ENCODE results near the gene NAT9. TPM values are rescaled to one million over a fixed set of nuclear protein-coding genes. Genes with fewer than 3 reads are reported as not detected.
A peak's percentile ranks its signal among the peaks of the same experiment; 100 is the strongest.

Gene NAT9, protein sequence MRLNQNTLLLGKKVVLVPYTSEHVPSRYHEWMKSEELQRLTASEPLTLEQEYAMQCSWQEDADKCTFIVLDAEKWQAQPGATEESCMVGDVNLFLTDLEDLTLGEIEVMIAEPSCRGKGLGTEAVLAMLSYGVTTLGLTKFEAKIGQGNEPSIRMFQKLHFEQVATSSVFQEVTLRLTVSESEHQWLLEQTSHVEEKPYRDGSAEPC
- 10 to 100 TPM; 15.1 to 35.9 (median 24.2) TPM for total RNA-seq

DNA sequence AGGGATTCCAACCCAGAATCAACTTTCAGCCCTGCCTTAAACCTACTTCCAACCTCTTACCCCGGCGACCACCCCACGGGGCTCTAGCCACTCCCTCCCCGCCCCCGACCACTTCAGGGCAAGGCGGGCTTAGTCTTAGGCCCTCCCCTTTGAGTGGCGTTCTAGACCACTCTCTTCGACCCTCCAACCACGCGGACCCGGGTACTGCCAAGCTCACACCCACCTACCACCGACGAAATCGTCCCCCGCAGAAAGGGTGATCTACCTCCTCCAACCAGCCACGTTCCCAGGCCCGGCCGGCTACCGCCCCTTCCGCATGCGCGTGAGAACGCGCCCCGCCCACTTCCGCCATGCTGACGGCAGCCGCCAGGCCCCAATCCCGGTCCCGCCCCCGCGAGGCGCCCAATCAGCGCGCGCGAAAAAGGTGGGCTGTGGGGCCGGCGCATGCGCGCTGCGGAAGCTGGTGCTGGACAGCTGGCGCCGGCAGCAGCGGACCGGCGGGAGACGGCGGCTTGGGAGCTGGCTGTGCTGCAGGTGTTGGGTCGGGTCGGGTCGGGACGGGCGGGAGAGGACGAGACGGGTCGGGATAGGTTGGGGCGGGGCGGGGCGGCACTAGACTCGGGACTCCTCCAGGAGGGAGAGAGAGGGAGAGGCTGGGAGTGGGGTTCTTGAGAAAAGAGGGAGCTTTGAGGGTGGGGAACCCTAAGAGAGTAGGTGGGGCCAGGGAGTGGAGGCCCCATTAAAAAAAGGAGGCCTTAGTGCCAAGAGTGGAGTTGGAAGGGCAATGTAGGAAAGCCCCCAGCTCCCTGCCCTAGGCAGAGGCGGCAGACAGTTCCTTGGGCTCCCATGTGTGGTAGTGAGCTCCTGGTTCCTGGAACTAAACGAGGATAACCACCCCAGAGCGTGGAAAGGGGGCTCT is at the start of gene NAT9:
Gene NAT9, minus strand, starts transcription at position 302 of the 919 bp plus-strand sequence. CDS start 647 bp downstream, outside the sequence.
- peak; percentile 86 for ATAC-seq (ENCODE audit: low FRiP score)
- TF ChIP-seq, protein P1, sequence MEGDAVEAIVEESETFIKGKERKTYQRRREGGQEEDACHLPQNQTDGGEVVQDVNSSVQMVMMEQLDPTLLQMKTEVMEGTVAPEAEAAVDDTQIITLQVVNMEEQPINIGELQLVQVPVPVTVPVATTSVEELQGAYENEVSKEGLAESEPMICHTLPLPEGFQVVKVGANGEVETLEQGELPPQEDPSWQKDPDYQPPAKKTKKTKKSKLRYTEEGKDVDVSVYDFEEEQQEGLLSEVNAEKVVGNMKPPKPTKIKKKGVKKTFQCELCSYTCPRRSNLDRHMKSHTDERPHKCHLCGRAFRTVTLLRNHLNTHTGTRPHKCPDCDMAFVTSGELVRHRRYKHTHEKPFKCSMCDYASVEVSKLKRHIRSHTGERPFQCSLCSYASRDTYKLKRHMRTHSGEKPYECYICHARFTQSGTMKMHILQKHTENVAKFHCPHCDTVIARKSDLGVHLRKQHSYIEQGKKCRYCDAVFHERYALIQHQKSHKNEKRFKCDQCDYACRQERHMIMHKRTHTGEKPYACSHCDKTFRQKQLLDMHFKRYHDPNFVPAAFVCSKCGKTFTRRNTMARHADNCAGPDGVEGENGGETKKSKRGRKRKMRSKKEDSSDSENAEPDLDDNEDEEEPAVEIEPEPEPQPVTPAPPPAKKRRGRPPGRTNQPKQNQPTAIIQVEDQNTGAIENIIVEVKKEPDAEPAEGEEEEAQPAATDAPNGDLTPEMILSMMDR (IDR thresholded peaks at IDR 0.05): no peak
- peak; percentile 95 for DNase-seq (ENCODE audit: low spot score)

DNA sequence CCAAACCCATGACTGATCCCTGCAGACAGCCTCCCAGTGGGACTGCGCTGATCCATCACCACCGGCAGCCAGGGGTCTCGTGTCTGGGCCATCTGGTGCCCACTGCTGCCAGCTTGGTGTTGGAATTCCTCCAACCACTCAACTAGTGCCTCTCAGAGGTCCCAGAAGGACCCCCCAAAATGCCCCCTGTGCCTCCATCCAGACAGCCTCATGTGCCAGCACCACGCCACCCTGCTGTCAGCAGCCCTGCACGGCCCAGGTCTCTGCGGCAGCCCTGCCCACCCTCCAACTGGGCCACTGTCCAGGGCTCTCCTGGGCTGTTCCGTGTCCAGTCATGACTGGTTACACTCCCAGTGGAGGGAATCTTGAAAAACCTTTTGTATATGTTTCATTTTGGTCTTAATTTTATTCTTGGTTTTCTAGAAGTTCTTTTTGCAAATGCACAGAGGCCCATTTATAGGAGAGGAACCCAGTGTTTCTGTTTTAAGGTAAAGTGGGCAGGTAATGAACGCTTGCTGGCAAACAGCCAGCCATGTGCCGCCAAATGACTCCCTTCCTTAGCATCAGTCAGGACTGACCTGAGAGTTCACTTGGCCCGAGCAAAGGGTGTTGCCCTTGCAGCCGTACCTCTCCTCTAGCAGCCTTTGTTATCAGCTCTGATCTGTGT is 48.9 kb upstream of the NAT9 start:
- TF ChIP-seq, protein P1 (IDR thresholded peaks at IDR 0.05): no peak
- ATAC-seq (ENCODE audit: low FRiP score): no peak
- no peak for DNase-seq (ENCODE audit: low spot score)

DNA sequence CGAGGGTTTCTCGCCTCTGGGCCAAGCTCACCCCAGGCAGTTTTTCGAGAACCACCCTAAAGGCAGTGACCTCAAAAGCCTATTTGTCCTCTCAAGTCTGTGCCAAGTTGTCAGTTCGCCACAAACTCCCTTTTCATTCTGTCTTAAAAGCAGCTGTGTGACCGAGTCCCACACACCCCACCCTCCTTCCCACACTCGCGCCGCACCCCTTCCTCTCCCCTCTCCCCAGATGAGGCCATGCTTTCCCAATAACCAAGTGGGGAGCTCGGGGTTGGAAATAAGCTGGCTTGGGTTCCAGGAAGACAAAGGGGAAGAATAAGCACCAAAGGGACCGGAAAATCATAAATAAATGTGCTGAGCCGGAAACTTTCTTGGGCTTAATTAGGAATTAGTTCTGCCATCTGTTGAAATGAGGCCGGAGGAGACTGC is 46.8 kb upstream of the NAT9 start:
- TF ChIP-seq, protein P1 (IDR thresholded peaks at IDR 0.05): no peak
- no peak for ATAC-seq (ENCODE audit: low FRiP score)
- DNase-seq (ENCODE audit: low spot score): no peak

DNA sequence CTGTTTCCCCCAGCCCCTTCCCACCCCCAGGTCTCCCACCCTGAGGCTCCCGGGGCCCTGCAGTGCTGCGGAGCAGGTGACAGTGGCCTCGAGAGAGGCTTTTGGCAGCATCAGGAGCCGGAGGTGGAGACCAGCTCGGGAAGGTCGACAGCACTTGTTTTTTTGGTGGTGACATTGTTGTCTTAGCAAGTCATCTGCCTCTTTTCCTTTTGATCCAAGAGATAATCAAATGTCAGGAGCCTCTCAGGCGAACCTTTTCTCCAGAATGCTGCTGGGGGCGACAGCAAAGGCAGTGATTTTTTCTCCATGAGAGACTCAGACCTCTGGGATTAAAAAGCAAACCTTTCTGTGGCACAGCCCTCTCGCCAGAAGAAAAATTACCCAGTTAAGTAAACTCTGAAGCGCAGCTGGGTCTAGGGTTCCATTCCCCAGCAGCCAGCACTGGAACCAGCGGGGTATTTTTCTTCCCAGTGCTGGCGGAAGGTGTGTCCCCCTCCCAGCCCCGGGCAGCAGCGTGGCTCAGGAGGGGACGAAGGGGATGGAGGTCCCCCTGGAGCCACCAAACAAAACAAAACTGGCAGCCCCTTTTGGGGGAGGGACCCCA is 46.3 kb upstream of the NAT9 start:
- DNase-seq (ENCODE audit: low spot score) (no peak), ATAC-seq (ENCODE audit: low FRiP score) (no peak)
- TF ChIP-seq, protein P1 (IDR thresholded peaks at IDR 0.05): no peak

DNA sequence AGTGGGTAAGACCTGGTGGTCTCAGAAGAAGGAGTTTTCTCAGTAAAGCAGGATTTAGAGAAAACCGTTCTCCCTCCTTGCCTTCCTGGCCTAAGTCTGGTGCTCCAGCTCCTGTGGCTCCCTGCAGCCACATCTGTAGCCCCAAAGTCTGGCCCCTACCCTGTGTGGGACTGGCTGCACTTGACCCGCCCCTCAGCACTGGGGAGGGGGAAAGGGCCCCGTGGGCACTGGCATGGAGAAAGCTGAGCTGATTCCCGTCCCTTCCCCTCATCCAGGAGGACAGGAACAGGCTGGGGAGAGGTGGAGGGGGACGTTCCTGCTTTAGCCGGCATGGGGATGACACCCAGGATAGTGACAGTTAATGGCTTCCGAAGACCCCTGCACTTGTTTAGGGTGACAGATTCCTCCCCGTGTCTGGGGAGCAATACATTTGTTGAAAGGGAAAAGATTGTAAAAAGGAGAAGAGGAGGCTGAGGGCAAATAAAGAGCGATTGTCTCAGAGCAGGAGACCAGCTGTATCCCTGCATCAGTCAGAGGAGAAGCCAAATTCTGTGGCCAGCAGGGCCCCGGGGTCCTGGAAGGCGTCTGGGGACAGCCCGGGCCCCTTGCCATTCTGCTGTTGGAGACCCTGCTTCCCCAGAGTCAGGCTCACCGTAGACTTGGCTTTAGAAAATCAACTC is 45.6 kb upstream of the NAT9 start:
- no peak for DNase-seq (ENCODE audit: low spot score)
- ATAC-seq (ENCODE audit: low FRiP score): no peak
- TF ChIP-seq, protein P1 (IDR thresholded peaks at IDR 0.05): no peak

DNA sequence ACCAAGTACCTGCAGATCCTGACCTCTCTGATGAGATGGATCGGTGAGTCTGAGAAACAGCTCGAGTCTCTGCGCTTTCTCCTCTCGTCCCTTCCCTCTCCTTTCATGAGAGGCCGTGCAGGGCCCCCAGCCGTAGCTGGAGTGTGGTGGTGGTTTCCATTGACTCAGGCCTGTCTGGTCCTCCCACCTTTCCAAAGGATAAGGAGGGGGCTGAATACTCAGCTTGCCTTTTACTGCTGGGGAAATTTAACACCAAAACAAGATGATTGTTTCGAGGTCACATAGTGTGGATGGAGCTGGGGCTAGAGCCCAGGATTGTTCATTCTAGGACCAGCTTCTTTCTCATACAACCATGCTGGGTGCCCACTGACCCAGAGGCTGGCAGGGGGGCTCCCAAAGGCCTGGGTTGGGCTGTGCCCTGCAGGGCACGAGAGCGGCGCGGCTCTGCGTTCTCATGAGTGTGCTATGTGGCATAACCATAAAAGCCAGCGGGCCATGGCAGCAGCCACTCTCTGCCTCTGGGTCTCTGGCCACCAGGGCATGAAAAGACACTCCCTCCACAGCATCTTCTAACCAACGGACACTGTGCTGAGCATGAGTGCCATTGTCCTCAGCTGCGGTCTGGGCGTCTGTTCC is 43.8 kb upstream of the NAT9 start:
- no peak for ATAC-seq (ENCODE audit: low FRiP score)

More for the DNA sequence above, 43.8 kb upstream of the NAT9 start:
- DNase-seq (ENCODE audit: low spot score): no peak
- TF ChIP-seq, protein P1 (IDR thresholded peaks at IDR 0.05): no peak
